Small intestine (tissue), 7 donors: ENCODE data around the gene ZDHHC14. TPM values are rescaled to one million over a fixed set of nuclear protein-coding genes. Genes with fewer than 3 reads are reported as not detected.

ENCODE experiments used
- DNase-seq, 2 donors: peaks; one replicate each; pipeline versions ENCODE4 v3.0.0 to v3.0.0-alpha.2; 2013
- FAIRE-seq: peaks from 2 replicates; lab custom pipeline; 2012; peaks lifted over from hg19 to GRCh38; lab: Jason Lieb, UNC
- H3K27ac ChIP-seq, 3 donors: one replicate each; pipeline ENCODE4 v1.5.1; 2013; ENCODE audit warnings: low read length in 2 of 3, mild to moderate bottlenecking in 2 of 3, control low read depth in 1 of 3, inconsistent platforms in 1 of 3, low read depth in 1 of 3, moderate library complexity in 1 of 3
- H3K27me3 ChIP-seq, 3 donors: one replicate each; pipeline ENCODE4 v1.6.1; 2013; ENCODE audit warnings: low read length in 3 of 3, inconsistent platforms in 1 of 3; ENCODE audit not compliant: control insufficient read depth in 3 of 3, insufficient read depth in 3 of 3
- H3K36me3 ChIP-seq, 3 donors: one replicate each; pipeline ENCODE4 v1.6.1; 2013; ENCODE audit warnings: low read length in 3 of 3, inconsistent platforms in 1 of 3, low read depth in 1 of 3, mild to moderate bottlenecking in 1 of 3, moderate library complexity in 1 of 3; ENCODE audit not compliant: control insufficient read depth in 3 of 3, insufficient read depth in 2 of 3
- H3K4me1 ChIP-seq, 3 donors: one replicate each; pipeline ENCODE4 v1.6.1; 2013; ENCODE audit warnings: low read length in 2 of 3, inconsistent platforms in 1 of 3, low read depth in 1 of 3, mild to moderate bottlenecking in 1 of 3, moderate library complexity in 1 of 3; ENCODE audit not compliant: control insufficient read depth in 3 of 3, insufficient read depth in 2 of 3
- H3K4me3 ChIP-seq, 3 donors: one replicate each; pipeline ENCODE4 v1.5.1; 2013; ENCODE audit warnings: low read length in 3 of 3, control low read depth in 1 of 3, inconsistent platforms in 1 of 3, low read depth in 1 of 3, mild to moderate bottlenecking in 1 of 3, moderate library complexity in 1 of 3
- H3K9me3 ChIP-seq, 2 donors: one replicate each; pipeline ENCODE4 v1.6.1; 2013; ENCODE audit warnings: low read depth in 1 of 2, low read length in 1 of 2; ENCODE audit not compliant: control insufficient read depth in 2 of 2, insufficient read depth in 1 of 2
- WGBS, 3 donors: extraction: QIAGEN DNeasy Blood & Tissue Kit; methylation state at CpG; one replicate each; pipeline ENCODE4 v1.1.7; 2013; 5-methylcytosine and 5-hydroxymethylcytosine counted together
- polyA plus RNA-seq, 4 donors: library from polyadenylated mRNA; stranded (reverse) in 3 of 4; unstranded in 1 of 4; fragments of 200-250 nt in 3 of 4; fragments of 120-200 nt in 1 of 4; gene quantifications; one replicate each; pipeline versions ENCODE4 v1.2.1 to v1.2.3, GENCODE V29; 2013
- donor health status: healthy with polysubstance abuse.
- donor health status: control.
- donor health status: control.
- donor health status: Bipolar disorder and iron deficiency.
- donor health status: healthy.

The ZDHHC14 gene
- polyA plus RNA-seq, 4 donors, result 3.4 to 27.7 (median 10.3) TPM

DNA sequence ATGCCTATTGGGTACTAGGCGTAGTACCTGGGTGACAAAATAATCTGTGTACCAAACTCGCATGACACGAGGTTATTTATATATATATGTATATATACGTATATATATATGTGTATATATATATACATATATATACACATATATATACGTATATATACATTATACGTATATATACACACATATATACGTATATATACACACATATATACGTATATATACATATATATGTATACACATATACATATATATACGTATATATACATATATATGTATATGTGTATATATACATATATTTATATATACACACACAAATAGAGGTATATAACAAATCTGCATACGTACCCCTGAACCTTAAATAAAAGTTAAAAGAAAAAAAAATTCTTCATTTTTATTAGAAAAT lies 103.2 kb downstream of the ZDHHC14 start:
- H3K27me3 ChIP-seq, result no peaks in the 10 kb centered on the region
- WGBS, 3 donors, result 85 to 94% (median 93%) methylated on average over 10 of the region's 10 CpGs
- peak; percentile 47 for FAIRE-seq

DNA sequence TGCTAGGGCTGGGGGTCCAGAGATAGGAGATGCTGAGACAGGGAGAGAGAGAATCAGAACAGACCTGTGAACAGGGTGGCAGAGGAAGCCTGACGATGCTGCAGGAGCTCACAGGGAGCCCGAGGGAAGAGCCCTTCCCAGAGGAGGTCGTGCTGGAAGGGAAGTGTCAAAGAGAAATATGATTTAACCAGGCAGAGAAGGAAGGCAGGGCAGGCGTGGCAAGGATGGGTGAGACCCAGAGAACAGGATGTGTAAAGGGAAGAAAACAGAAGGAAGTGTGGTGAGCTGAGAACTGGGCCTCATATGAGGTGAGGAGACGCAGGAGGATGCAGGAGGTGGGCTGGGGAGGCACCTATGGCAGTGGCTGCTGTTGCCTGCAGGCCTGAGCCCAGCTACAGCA lies 105.6 kb downstream of the ZDHHC14 start:
- Histone ChIP-seq H3K36me3 (peaks cover 0 to 8% (median 0%) of the 10 kb centered on the region in 3 donors), H3K27me3 (no peaks in the 10 kb centered on the region), H3K4me3 (no peak overlapping the region), H3K9me3 (no peaks in the 10 kb centered on the region), H3K27ac (no peak overlapping the region), H3K4me1 (peaks cover 0 to 8% (median 0%) of the 10 kb centered on the region in 3 donors)
- FAIRE-seq (no peak), DNase-seq (peak in 1 of 2 donors; percentile 22)
- 60 to 67% (median 60%) methylated on average over 5 of the region's 5 CpGs for WGBS, 3 donors

More for the DNA sequence above, 103.2 kb downstream of the ZDHHC14 start:
- Histone ChIP-seq H3K4me1 (peaks cover 0 to 6% (median 0%) of the 10 kb centered on the region in 3 donors), H3K36me3 (peaks cover 0 to 8% (median 2%) of the 10 kb centered on the region in 3 donors), H3K4me3 (no peak overlapping the region), H3K9me3 (no peaks in the 10 kb centered on the region), H3K27ac (no peak overlapping the region)
- DNase-seq, result no peak

DNA sequence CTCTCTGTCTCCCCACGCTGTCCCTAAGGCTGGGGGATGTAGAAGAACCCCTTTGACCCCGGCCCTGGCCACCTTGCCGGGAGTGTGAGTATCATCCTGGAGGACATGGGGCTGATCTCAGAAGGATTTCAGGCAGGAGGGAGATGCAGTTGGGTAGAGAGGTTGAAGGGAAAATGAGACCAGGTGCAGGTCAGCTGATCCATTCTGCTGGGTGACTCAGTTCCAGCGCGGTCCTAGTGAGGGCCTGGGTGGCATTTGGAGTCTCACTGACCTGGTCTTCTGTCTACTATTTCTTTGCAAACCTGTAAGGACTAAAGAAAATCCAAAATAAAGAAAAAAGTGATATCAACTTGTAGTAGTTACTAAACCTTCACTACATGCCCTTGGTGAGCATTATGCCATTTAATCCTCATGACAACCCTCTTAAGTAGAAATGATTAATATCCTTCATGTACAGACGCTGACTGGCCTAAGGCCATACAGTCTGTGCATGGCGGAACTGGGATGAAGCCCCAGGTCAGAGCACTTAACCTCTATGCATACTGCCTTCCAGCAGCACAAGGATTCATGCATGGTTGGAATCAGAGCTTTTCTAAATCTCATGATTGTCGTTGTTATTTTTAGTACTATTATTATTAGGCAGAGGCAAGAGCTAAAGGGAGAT lies 106.3 kb downstream of the ZDHHC14 start:
- WGBS, 3 donors, result 89 to 95% (median 94%) methylated on average over 8 of the region's 8 CpGs
- no peaks in the 10 kb centered on the region for H3K9me3 ChIP-seq
- DNase-seq, result no peak
- H3K27ac ChIP-seq, result peak overlapping the region in 1 of 3 donors; percentile 42
- H3K27me3 ChIP-seq, result no peaks in the 10 kb centered on the region
- peaks cover 0 to 8% (median 0%) of the 10 kb centered on the region in 3 donors for H3K36me3 ChIP-seq
- peaks cover 0 to 8% (median 0%) of the 10 kb centered on the region in 3 donors for H3K4me1 ChIP-seq
- no peak for FAIRE-seq
- H3K4me3 ChIP-seq, result no peak overlapping the region

DNA sequence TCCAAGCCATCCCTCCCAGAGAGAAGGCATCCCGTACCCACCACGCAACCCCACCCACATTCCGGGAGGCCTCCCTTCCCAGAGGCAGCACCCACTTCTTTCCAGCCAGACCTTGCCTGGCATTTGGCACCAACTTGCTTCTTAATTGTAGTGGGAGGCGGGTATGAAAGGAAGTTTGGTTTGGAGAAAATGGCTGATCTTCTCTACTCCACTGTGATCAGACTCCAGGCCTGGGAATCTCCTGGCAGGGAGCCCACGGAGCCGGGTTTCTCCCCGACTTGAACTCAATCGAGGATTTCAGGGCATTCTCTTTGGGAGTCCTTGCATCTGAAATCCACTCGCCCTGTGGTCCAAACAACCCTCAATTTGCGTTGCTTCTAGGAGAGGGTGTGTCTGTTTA lies 107.1 kb downstream of the ZDHHC14 start:
- DNase-seq, result no peak
- H3K36me3 ChIP-seq, result peaks cover 0 to 15% (median 0%) of the 10 kb centered on the region in 3 donors
- peaks cover 0 to 8% (median 0%) of the 10 kb centered on the region in 3 donors for H3K4me1 ChIP-seq
- H3K4me3 ChIP-seq, result no peak overlapping the region
- 72 to 80% (median 73%) methylated on average over 10 of the region's 10 CpGs for WGBS, 3 donors
- H3K27ac ChIP-seq, result no peak overlapping the region
- no peaks in the 10 kb centered on the region for H3K9me3 ChIP-seq
- no peaks in the 10 kb centered on the region for H3K27me3 ChIP-seq
- FAIRE-seq, result no peak

DNA sequence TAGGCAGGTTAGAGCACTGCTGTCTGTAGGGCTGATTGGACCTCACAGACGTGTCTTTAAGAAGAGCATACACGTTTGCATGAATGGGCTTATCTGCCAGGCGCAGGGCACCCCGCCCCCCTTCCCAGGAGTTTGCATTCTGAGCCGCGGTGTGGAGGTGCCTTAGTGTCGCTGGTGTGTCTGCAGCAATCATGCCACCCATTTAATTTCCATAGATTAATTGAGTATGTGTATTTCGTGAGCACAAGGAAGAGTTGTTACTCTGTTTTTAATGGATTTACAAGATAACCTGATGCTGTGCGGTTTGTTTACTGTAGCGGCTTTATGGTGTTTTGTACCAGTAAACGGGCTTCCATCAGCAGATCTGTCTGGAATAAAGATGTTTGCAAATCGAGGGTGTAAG lies 107.7 kb downstream of the ZDHHC14 start:
- Histone ChIP-seq H3K9me3 (no peaks in the 10 kb centered on the region), H3K4me1 (peaks cover 0 to 8% (median 0%) of the 10 kb centered on the region in 3 donors), H3K4me3 (no peak overlapping the region), H3K27ac (no peak overlapping the region), H3K27me3 (no peaks in the 10 kb centered on the region), H3K36me3 (peaks cover 0 to 21% (median 0%) of the 10 kb centered on the region in 3 donors)
- DNase-seq (peak in 1 of 2 donors; percentile 26), FAIRE-seq (no peak)
- 67 to 82% (median 74%) methylated on average over 12 of the region's 12 CpGs for WGBS, 3 donors

DNA sequence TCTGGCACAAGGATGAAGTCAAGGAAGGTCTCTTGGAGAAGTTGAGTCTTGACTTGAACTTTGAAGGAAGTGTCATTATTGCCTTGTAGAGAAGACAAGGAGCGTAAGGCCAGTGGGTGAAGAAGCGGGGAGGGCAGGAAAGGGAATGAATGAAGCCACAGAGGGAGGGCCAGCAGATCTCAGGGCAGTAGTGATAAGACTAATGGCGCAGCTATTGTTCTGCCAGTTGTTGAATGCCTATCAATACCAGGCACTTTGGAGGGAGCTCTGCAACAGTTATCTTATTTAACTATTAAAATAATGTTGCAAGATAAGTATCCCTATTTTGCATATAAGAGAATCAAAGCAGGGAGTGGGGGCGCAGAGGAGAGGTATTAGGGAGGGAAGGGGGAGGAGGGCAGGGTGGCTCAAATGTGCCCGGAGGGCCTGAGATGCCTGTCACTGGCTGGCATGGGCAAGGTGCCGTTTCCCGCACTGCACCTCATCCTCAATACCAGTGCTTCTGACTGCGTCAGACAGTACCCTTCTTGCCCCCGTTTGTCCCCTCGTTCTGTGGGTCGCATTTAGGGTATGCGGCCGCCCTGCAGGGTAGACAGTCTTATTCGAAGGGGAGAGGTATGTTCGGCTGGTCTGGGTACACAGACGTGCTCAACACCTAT lies 109.8 kb downstream of the ZDHHC14 start:
- no peak overlapping the region for H3K4me3 ChIP-seq
- 94 to 95% (median 95%) methylated on average over 14 to 16 of the region's 16 CpGs for WGBS, 3 donors
- H3K27ac ChIP-seq, result no peak overlapping the region
- H3K36me3 ChIP-seq, result peaks cover 0 to 26% (median 0%) of the 10 kb centered on the region in 3 donors
- H3K27me3 ChIP-seq, result no peaks in the 10 kb centered on the region
- H3K9me3 ChIP-seq, result no peaks in the 10 kb centered on the region
- H3K4me1 ChIP-seq, result peaks cover 0 to 8% (median 0%) of the 10 kb centered on the region in 3 donors
- DNase-seq (no peak), FAIRE-seq (no peak)

GRCh38 chr6:157491571-157492232 lies 110.7 kb downstream of the ZDHHC14 start:
- no peak for DNase-seq
- FAIRE-seq, result no peak
- WGBS, 3 donors, result 93 to 97% (median 96%) methylated on average over 16 to 20 of the region's 20 CpGs
- peaks cover 0 to 7% of the 10 kb centered on the region in 2 donors for H3K9me3 ChIP-seq
- H3K36me3 ChIP-seq, result peaks cover 0 to 26% (median 0%) of the 10 kb centered on the region in 3 donors
- peaks cover 0 to 8% (median 0%) of the 10 kb centered on the region in 3 donors for H3K4me1 ChIP-seq
- H3K4me3 ChIP-seq, result no peak overlapping the region
- no peaks in the 10 kb centered on the region for H3K27me3 ChIP-seq
- no peak overlapping the region for H3K27ac ChIP-seq

DNA sequence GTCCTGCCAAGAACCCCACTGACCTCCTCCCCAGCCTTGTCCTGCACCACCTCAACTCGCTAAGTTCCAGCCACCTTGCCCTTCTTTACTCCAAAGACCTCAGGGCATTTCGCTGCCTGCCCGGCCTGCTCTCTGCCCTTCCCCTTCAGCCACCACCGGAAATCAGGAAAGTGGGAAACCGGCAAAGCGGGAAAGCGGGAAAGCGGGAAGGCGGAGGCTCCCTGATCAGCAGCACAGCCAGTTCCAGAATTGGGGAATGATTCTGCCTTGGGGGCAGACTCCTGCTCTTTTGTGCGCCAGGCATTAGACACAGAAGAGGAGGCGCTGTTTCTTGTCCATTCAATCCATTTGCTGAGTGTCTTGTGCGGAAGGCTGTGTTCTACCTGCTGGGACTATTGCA lies 111.3 kb downstream of the ZDHHC14 start:
- Histone ChIP-seq H3K9me3 (peaks cover 0 to 10% of the 10 kb centered on the region in 2 donors), H3K36me3 (peaks cover 0 to 26% (median 0%) of the 10 kb centered on the region in 3 donors), H3K27me3 (no peaks in the 10 kb centered on the region), H3K4me1 (peaks cover 0 to 5% (median 0%) of the 10 kb centered on the region in 3 donors), H3K4me3 (no peak overlapping the region), H3K27ac (no peak overlapping the region)
- no peak for FAIRE-seq
- no peak for DNase-seq
- WGBS, 3 donors, result 92 to 97% (median 92%) methylated on average over 12 of the region's 12 CpGs
